Fibroblast of the aortic adventitia (primary cell): Measurements from ENCODE around the gene OR2T2. TPM values are rescaled to one million over a fixed set of nuclear protein-coding genes. Genes with fewer than 3 reads are reported as not detected.
"Not testable (repeated sequence)": the region's sequence is repeated elsewhere in the genome, so short reads cannot be mapped to it uniquely, and the experiment has no call there.

Experiments used
- DNase-seq: peaks from one replicate; pipeline ENCODE4 v3.0.0-alpha.2; 2010; ENCODE audit warnings: low read depth
- H3K4me3 ChIP-seq: 2 replicates; pipeline ENCODE4 v1.5.1; 2011; ENCODE audit warnings: low read depth, mild to moderate bottlenecking, control low read depth, low read length, moderate library complexity
- total RNA-seq: library from RNA; depleted of rRNA; stranded (reverse); fragments of >200 nt; gene quantifications from 2 replicates; pipeline ENCODE4 v1.2.3, GENCODE V29; 2012; ENCODE audit warnings: low replicate concordance

OR2T2 gene
- total RNA-seq, 1 donor: not detected

DNA sequence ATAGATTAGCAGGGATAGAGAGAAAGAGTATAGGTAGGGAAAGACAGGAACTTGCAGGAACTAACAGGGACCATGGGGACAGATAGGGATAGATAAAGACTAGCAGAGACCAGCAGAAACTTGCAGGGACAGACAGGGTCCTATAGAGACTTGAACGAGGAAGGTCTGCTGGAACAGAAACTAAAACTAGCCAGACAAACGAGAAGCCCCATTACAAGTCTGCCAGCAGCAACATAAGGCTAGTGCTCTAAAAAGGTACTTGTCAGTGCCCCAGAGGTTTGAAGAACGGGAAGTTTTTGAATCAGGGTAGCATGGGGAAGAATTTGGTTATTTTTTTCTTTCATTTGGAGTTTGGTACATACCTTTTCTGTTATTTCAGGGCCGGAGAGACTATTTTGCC is 13.2 kb upstream of the OR2T2 start:
- DNase-seq, H3K4me3 ChIP-seq: not testable (repeated sequence)

DNA sequence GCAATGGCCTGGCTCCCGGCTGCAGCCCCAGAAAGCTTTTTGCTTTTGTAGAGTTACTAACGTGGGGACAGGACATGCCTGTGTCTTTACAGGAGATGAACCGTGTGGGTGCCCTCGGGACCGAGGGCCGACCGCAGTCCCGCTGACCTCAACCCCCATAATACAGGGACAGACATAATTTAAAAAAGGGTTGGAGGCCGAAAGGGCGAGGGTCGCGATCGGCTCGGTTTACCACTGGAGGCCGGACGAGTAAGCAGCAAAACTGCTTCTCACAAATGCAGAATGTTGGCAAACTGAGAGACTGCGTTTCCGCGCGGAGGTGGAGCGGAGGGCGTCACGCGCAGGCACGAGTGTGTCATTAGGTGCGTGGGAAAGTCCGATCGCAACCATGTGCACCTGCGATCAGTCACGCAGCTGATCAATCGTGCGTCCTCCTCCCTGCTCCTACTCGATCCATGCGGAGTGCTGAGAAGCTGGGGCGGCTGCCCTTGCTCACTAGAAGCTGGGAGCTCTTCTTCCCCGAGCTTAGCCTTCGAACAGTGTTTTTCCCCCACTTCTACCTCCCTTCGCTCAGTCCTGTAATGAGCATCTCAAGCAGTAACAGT is 11.5 kb upstream of the OR2T2 start:
- not testable (repeated sequence) for DNase-seq, H3K4me3 ChIP-seq

DNA sequence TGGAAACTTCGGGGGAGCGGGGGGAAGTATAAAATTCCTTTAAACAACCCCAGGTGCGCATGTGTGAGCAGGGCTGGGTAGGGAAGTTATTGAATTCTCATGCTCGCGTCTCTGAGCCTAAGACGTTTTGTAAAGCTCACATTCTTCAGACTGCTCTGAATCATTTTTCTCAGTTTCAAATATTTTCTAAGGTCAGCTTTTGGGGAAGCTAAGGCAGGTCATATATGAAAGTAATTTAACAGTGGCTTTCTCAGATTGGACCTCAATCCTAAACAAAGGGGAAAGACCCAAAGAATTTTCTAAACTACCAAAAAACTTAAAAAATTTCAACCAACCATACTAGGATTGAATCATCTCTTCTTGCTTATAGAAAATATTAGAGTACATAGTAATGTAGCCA is 10.5 kb upstream of the OR2T2 start:
- DNase-seq, H3K4me3 ChIP-seq: not testable (repeated sequence)

DNA sequence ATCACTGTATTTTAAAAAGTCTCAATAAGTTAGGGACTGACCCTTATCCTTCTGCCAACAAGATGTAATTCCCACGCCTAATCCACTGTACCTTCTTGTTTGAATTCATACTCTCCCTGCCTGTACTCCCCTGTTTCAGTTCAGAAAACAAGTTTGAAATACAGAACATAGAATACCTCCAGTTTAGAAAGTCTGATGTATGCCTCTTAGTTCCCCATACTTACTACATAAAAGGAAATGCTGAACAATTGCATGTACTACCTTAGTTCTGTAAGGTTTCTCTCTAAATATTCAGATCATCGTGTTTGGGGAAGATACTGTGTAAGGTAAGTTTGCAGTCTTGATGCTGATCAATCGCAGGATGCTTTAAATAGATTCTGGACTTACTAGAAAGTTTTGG is 9.1 kb upstream of the OR2T2 start:
- not testable (repeated sequence) for DNase-seq, H3K4me3 ChIP-seq

DNA sequence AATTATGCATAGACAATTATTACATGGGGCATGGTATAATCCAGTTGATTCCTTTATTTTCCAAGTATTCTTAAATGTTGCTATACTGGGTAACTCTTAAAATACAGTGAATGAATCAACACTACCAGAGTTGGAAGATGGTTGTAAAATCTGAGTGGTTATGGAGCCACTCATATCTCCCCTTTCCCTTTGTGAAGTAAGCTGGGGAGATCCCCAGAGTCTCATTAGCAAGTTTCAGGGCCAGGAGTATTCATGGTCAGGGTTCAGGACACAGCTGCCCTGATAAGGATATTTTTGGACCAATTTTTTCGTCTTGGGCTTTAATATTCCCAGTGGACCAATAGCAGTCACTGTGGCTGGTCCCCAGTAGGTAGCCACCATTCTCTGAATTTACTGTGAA is 6.8 kb upstream of the OR2T2 start:
- H3K4me3 ChIP-seq, DNase-seq: not testable (repeated sequence)

DNA sequence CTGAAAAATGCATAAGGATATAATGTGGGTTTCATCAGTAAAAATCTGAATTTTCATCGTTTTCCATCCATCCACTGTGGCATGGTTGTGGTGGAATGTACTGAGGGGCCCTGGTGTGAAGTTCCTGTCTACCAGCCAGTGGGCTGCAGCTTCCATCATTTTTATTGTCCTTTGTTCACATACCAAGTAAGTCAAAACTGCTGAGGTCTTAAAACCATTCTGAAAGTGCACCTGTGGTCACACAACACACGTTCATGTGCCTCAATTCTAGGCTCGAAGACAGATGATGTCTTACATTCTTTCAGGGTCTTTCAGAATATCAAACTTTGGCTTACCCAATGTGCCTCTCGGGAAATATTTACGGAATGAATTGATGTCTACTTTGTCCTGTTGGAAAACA is 6.2 kb upstream of the OR2T2 start:
- DNase-seq, H3K4me3 ChIP-seq: not testable (repeated sequence)

DNA sequence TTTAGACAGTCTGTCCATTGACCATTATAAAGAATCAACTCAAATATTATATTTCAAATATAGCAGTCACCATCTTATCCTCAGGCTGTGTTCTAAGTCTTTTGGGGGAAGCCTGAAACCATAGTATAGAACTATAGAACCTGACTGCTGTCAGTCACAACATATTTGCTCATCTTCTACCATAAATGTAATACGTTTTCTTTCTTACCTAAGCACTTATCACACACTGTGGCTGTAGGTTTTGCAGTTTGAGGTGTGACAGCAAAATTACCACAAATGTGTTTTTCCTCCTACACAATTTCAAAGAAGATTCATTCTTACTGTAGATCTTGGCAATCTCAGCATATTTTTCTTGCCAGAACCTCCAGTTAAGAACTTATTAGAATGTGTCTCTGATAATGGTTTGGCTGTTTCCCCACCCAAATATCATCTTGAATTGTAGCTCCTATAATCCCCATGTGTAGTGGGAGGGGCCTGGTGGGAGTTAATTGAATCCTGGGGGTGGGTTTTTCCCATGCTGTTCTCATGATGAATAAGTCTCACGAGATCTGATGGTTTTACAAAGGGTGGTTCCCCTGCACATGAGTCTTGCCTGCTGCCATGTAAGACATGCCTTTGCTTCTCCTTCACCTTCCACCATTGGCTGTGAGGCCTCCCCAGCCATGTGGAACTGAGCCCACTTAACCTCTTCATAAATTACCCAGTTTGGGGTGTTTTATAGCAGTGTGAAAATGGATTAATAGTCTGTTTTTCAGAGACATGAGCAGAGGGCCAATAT is 2.7 kb upstream of the OR2T2 start:
- not testable (repeated sequence) for DNase-seq, H3K4me3 ChIP-seq

DNA sequence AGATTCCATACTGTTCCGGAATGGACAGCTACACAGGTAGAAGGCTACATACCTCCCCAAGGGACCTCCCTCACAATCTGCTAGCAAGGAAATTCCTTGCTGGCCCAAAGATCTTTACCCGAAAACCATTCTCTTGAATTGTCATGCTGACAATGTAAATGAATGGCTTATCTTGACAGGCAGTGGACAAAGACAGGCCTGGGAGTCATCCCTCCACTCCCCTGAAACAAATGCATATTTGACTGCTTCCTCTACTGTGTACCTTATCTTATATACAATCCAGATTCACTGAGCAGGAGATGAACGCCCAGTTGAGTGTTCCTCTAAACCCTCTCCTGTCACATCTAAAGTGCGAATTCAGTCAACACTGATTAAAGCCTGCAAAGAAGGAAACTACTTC is 834 bp upstream of the OR2T2 start:
- not testable (repeated sequence) for DNase-seq, H3K4me3 ChIP-seq

DNA sequence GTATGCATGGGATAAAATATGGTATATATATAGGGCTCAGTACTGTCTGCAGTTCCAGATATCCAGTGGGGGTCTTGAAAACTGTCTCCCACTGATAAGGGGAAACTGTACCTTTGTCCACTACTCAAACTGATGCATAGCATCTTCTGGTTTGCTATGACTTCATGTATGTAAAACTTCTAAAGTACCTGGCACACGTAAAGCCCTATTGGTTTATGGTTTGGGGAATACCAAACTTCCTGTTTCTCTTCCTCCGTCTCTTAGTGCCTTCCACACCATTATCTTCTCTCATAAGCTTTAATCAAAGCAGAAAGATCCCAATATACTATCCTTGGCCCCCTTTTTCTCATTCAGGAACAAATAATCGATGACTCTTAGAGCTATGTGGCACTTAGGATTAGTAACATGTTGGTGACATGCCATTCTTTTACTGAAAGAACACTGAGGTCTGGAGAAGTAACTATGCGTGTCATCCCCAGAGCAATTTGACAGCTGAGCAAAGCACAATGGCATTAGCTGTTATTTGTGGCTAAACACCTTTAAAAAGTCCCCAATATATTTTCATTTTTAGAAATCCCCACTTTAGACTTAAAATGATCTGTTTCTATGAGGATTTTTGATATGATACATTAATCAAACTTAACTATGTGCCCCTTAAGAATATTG is 3.1 kb downstream of the OR2T2 start:
- DNase-seq, H3K4me3 ChIP-seq: not testable (repeated sequence)

DNA sequence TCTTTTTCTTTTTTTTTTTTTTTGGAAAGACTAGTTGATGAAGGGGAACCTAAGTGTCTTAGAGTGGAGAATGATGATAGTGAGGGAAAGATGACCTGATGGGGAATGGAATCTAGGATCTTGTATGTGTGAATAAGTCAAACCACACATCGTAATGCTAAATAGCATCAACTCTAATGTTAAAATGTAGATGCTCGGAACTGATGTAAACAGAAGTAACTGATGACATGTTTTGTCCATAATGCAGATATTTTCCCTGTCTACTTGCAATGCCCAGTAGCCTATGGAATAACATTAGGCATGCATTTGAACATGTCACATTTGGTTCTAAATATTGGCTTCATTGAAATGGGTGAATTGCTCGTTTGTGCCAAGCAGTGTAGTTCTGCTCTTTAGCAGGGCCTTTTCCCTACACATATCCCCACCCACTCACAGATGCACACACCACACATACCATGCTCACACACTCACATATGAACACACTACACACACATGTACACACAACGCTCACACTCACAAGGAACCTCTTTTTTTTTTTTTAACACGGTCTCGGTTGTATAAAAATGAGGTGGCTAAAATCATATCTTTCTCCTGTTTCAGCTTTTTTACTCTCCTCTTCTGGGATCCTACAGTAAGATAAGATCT is 4.5 kb downstream of the OR2T2 start:
- not testable (repeated sequence) for DNase-seq, H3K4me3 ChIP-seq

DNA sequence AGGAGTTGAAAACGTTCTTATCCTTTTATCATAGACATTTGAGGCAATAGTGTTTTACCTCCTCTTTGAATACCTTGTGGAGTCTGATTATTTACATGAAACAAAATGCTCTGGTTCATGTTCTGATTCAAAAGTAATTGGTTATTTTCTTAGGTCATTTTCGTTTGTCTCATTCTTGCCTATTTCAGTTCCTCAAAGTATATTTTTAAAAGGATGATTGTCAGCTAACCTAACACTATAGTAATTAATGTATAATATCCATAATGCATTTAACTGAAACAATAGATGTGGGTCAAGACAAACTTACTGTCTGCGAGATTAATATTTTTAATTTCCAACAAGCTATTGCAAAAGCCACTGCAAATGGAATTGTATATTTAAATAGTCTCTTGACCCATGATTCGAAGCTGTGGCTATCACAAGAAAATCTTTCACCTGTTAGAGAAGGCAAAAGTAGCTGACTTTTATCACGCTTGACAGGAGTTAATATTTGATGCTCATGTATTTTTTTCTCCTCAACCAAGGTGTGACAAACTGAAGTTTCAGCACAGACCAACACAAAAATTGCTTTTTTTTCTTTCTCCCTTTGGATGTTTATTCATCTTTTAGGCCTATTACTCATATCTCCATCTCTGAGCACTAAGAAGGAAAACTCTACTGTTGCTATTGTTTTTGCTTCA is 5.2 kb downstream of the OR2T2 start:
- H3K4me3 ChIP-seq, DNase-seq: not testable (repeated sequence)

DNA sequence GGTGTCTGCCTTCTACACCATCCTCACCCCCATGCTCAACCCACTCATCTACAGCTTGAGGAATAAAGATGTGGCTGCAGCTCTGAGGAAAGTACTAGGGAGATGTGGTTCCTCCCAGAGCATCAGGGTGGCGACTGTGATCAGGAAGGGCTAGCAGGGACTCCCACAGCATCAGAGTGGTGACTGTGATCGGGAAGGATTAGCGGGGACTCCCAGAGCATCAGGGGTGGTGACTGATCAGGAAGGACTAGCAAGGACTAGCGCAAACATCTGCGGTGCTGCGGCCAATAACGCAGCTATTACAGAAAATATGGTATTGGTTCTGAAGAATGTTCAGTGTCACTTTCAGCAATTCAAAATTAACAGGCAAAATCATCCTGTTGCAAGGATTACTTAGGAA is 8.2 kb downstream of the OR2T2 start:
- H3K4me3 ChIP-seq, DNase-seq: not testable (repeated sequence)

DNA sequence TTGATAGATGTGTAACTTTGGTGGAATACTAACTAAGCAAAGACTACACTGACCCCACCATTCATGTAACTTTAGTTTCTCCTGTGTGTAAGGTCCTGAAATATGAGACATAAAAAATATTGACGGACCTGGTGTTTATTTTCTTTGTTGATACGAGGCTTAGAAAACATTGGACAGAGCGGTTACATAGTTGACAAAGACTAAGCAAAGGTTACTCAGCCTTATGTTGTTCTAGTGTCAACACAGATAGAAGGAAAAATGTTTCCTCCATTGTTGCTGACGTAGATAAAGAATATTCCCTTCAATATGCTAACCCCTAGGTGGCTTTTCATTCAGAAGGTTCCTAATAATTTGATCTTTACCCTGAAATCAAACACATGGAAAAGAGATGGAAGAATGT is 9.6 kb downstream of the OR2T2 start:
- DNase-seq: not testable (repeated sequence)

DNA sequence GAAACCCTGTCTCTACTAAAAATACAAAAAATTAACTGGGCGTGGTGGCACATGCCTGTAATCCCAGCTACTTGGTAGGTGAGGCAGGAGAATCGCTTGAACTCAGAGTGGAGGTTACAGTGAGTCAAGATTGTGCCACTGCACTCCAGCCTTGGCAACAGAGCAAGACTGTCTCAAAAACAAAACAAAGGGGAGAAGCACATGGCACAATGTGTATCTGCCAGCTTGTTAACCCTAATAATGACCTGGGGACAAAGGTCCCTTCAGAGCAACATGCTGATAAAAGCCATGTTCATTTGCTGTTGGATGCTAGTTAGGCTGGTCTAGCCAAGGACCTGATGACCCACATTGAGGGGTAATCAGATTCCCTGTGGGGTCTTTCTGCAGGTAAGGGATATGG is 11.2 kb downstream of the OR2T2 start:
- DNase-seq, H3K4me3 ChIP-seq: not testable (repeated sequence)

More for the DNA sequence above, 9.6 kb downstream of the OR2T2 start:
- not testable (repeated sequence) for H3K4me3 ChIP-seq

DNA sequence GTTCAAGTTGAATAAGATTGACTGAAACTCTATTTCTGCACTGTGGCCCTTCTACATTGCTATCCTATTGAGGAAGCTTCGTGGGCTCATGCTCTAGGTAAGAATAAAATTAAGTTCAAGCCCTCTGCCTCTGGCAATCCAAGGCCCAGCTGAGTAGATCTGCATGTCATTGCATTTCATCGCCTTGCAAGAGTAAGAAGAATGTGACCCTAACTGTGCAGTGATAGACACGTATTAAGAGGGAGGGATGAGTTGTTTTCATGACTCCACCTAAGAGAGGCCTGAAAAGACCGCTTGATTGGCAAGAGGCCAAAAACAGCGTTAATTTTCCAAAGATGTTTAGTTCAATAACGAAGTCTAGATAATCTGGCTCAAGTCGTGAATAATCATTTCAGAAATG is 13.7 kb downstream of the OR2T2 start:
- not testable (repeated sequence) for DNase-seq, H3K4me3 ChIP-seq
